Lower leg skin (tissue), 4 donors: ENCODE results near the gene KRT6B. TPM values are rescaled to one million over a fixed set of nuclear protein-coding genes. Genes with fewer than 3 reads are reported as not detected.

Experiments used
- DNase-seq, 2 donors: peaks; one replicate each; pipeline ENCODE4 v3.0.0-alpha.2; 2019; ENCODE audit warnings: low spot score in 2 of 2
- H3K4me3 ChIP-seq: fragments of 200-600 bp; sonication (generic); 2 replicates; pipeline ENCODE4 v1.5.1; 2017; ENCODE audit warnings: mild to moderate bottlenecking, low read depth; ENCODE audit not compliant: poor library complexity, severe bottlenecking
- POLR2A ChIP-seq, 2 donors: fragments of 450-650 bp; IDR thresholded peaks; one replicate each; pipeline ENCODE4 v1.6.1; 2016 to 2017; ENCODE audit warnings: antibody characterized with exemption in 2 of 2, mild to moderate bottlenecking in 1 of 2, moderate library complexity in 1 of 2
- WGBS, 2 donors: methylation state at CpG; one replicate each; pipeline ENCODE4 v1.1.5; 2018; 5-methylcytosine and 5-hydroxymethylcytosine counted together
- intact Hi-C: fragments of 100-400 bp; cut with DNase I; formaldehyde crosslinking; loops from one replicate; pipeline ENCODE4 v1.15.0; 2023; ENCODE audit warnings: low total_unique reads
- total RNA-seq, 4 donors: library from RNA; depleted of rRNA; stranded (reverse); fragments of >200 nt; gene quantifications; one replicate each; pipeline ENCODE4 v1.1.0, GENCODE V29; 2016
- TF ChIP-seq, protein P1 (sequence below), 3 donors: fragments of 450-650 bp; IDR thresholded peaks; one replicate each; pipeline ENCODE4 v1.5.1; 2016; ENCODE audit warnings: antibody characterized with exemption in 3 of 3, mild to moderate bottlenecking in 3 of 3, moderate library complexity in 2 of 3

The KRT6B gene
- total RNA-seq, 4 donors from 2014 or later, result 49.8 to 441 (median 157) TPM

DNA sequence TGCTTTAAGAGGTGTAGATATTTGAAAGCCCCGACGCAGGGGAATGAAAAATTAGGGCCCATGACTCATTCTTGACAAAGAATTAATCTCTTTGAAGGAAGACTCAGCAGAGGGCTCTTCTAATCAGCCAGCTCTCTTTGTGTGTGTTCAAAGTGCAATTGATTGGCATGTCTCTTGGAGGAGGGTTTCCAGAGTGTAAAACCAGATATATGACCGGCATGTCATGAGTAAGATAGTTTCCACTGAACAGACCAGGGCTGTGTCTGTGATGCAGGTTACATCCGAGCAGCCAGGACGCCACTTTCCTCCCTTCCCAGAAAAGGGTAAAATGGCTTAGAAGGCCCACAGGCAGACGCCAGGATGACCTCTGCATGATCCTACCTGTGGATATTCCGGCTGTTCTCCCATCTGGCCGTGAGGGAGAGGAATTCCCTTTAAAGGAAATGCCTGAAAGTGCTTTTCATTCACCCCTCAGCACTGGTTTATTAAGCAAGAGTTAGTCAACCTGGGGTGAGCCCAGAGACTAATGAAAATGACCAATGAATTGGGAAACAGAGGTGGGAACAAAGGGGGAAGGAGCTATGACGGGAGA lies 10.5 kb downstream of the KRT6B start:
- peak in 1 of 2 donors; percentile 29 for DNase-seq
- no peak overlapping the region for H3K4me3 ChIP-seq
- TF ChIP-seq, protein P1, sequence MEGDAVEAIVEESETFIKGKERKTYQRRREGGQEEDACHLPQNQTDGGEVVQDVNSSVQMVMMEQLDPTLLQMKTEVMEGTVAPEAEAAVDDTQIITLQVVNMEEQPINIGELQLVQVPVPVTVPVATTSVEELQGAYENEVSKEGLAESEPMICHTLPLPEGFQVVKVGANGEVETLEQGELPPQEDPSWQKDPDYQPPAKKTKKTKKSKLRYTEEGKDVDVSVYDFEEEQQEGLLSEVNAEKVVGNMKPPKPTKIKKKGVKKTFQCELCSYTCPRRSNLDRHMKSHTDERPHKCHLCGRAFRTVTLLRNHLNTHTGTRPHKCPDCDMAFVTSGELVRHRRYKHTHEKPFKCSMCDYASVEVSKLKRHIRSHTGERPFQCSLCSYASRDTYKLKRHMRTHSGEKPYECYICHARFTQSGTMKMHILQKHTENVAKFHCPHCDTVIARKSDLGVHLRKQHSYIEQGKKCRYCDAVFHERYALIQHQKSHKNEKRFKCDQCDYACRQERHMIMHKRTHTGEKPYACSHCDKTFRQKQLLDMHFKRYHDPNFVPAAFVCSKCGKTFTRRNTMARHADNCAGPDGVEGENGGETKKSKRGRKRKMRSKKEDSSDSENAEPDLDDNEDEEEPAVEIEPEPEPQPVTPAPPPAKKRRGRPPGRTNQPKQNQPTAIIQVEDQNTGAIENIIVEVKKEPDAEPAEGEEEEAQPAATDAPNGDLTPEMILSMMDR (IDR thresholded peaks at IDR 0.05), result no peak
- no peak for TF ChIP-seq POLR2A (IDR thresholded peaks at IDR 0.05)
- intact Hi-C loops, result no loop called here
- 63 to 77% methylated on average over 9 of the region's 9 CpGs for WGBS, 2 donors

DNA sequence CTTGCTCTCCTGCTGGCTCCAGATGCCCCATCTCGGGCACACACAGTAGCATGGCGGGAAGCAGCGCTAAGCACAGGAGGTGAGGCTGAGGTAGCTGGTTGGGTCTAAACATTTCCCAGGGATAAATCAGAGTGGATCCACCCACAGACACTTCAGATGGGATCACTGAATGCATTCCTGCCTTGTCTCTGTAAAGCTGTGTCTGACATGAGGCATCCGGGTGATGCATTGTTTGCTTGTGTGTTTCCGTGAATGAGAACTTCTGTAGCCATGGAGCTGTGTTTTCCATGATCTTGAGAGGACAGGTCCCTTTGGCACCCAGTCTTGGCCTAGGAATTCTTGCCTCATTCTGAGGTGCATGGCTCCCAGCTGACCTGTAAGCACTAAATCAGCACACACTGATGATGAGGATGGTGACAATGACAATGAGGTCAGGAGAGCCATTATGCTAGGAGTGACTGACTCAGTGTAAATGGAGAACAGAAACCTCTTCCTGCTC lies 11.1 kb downstream of the KRT6B start:
- H3K4me3 ChIP-seq, result no peak overlapping the region
- peak in 1 of 2 donors; percentile 48 for DNase-seq
- intact Hi-C loops, result no loop called here
- TF ChIP-seq POLR2A (IDR thresholded peaks at IDR 0.05), result no peak
- TF ChIP-seq, protein P1 (IDR thresholded peaks at IDR 0.05), result no peak
- 66 to 79% methylated on average over 5 of the region's 5 CpGs for WGBS, 2 donors

DNA sequence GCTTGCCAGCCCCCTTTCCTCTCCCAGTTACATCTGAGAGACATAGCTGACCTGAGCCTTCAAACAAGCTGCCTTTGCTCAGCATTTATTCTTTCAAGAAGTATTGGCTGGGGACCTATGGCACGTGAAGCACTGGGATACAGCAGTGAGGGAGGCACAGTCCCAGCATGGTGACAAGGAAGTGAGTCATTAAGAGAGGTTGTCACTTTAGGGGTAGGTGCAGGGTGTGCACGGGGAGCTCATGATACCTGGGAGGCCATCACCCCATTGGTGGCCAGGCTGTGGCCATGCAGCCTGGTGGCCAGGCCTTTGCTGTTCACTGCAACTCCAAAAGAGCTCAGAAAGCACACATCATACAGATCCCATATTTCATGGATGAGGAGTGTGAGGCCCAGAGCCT lies 12.1 kb downstream of the KRT6B start:
- no peak overlapping the region for H3K4me3 ChIP-seq
- TF ChIP-seq, protein P1 (IDR thresholded peaks at IDR 0.05), result no peak
- TF ChIP-seq POLR2A (IDR thresholded peaks at IDR 0.05), result no peak
- peak in 1 of 2 donors; percentile 57 for DNase-seq
- 61 to 63% methylated on average over 2 of the region's 2 CpGs for WGBS, 2 donors
- intact Hi-C loops, result no loop called here

DNA sequence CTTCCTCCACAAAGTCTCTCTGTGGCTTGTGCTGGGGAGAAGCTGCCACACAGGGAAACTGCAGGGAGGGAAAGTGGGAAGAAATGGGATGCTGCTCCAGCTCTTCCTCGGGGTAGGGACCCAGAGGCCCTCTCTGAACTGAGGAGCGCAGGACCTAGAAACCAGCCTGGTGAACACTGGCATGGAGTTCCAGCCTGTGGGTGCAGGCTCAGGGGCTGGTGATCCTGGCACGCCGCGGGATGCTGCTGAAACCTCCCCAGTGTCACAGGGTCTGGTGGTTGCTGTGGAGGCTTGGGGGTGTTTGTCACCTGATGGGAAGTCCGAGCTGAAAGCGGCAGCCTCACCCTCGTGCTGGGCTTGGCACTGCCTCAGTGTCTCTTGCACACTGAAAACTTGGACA lies 12.5 kb downstream of the KRT6B start:
- TF ChIP-seq, protein P1 (IDR thresholded peaks at IDR 0.05), result no peak
- TF ChIP-seq POLR2A (IDR thresholded peaks at IDR 0.05), result no peak
- WGBS, 2 donors, result 85 to 92% methylated on average over 6 to 8 of the region's 8 CpGs
- intact Hi-C loops, result no loop called here
- peak in 1 of 2 donors; percentile 59 for DNase-seq
- no peak overlapping the region for H3K4me3 ChIP-seq

DNA sequence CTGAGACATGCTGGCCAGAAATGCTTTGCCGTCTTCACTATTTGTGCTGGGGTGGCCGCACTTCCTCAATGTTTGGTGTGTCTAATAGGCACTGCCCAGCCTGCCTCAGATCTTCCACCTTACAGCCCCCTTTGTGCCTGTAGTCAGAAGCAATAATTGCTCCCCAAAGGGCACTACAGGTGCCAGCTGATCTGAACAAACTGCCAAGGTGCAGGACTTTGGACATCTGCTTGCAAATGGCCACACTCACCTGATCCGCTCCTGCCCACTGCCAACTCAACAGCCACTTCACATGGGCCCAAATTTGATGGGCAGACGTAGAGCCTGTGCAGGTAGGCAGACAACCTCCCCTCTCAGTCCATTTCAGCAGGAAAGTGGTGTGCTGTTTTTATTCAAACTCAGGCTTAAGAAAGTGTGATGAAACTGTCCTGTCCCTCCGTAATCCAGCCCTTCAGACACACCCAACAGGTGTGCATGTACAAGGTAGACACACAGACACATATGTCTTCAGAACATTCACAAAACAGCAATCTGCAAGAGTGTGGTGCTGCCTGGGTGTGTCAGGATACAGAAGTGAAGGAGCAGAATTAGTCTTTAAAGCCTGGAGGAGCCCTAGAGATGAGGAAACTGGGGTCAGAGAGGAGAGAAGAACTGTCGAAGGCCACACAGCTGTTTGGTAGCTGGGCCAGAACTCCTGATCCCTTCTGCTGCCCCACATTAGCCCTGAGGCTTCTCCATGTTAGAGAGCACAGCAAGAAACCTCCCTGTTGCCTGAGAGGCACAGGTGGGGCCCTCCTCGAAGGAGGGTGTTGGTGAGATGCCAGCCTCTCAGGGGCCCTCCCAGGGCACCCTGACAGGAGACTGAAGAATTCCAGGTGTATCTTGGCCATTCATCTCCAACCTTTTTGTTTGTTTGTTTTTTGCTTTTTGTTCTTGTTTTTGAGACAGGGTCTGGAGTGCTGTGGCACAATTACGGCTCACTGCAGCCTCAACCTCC lies 13.3 kb downstream of the KRT6B start:
- no peak overlapping the region for H3K4me3 ChIP-seq
- peak in 1 of 2 donors; percentile 70 for DNase-seq
- intact Hi-C loops, result no loop called here
- 81 to 82% methylated on average over 8 of the region's 8 CpGs for WGBS, 2 donors
- TF ChIP-seq, protein P1 (IDR thresholded peaks at IDR 0.05), result no peak
- TF ChIP-seq POLR2A (IDR thresholded peaks at IDR 0.05), result no peak
